ENCODE results near the gene TJAP1. TPM values are rescaled to one million over a fixed set of nuclear protein-coding genes. Genes with fewer than 3 reads are reported as not detected.
A peak's percentile ranks its signal among the peaks of the same experiment; 100 is the strongest.

Gene TJAP1, protein sequence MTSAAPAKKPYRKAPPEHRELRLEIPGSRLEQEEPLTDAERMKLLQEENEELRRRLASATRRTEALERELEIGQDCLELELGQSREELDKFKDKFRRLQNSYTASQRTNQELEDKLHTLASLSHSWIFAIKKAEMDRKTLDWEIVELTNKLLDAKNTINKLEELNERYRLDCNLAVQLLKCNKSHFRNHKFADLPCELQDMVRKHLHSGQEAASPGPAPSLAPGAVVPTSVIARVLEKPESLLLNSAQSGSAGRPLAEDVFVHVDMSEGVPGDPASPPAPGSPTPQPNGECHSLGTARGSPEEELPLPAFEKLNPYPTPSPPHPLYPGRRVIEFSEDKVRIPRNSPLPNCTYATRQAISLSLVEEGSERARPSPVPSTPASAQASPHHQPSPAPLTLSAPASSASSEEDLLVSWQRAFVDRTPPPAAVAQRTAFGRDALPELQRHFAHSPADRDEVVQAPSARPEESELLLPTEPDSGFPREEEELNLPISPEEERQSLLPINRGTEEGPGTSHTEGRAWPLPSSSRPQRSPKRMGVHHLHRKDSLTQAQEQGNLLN
- polyA plus RNA-seq (2013): 21.4 and 21.9 TPM in 2 replicates

DNA sequence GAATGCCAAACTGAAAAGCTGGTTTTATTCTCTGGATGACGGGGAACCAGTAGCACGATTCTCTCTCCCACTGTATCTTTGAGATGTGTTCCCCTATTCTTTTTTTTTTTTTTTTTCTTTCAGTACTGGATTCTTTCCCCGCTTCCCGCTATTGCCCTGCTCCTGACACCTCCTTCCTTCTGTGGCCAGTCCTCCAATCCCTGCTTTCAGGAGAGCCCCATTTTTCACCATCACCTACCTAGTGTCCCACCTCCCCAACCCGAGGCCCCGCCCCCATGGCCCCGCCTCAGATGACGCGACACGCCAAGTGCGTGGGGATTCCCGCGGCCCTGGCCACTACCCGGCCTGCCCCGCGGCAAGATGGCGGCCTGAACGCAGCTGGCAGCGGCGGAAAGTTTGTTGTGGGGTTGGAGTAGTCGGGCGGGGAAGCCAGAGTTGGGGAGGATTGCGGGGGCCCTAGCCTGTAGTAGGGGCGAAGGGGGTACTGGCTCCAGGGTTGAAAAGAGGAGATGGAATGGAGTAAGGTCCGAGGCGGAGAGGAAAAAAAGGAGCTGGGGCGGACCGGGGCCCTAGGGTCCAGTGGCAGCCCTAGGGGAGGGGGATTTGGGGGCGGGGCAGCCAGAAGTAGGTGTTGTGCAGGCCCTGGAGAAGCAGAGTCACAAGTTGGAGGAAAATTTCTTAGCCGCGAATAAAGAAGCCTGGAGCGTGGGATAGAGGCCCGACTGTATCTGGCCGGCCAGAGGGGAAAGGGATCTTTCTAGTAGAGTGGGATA lies at the start of gene TJAP1:
TJAP1 (plus strand) TSS at position 336 of the 773 bp plus-strand sequence. CDS start 21,432 bp downstream, outside the sequence.
- peak within 1 kb of the TSS; percentile 53 for H3K14ac ChIP-seq (ENCODE audit: low read length)
- H2AFZ ChIP-seq (ENCODE audit: insufficient read depth, low read length, poor library complexity): peak within 1 kb of the TSS; percentile 79
- H3K79me2 ChIP-seq (ENCODE audit: control insufficient read depth, insufficient read depth, low read length, poor library complexity): peaks cover 1% of the 10 kb centered on the region
- peak within 1 kb of the TSS; percentile 16 for H2BK120ac ChIP-seq (ENCODE audit: insufficient read depth, low read length, poor library complexity)
- H3K27ac ChIP-seq (ENCODE audit: low read depth, low read length): peak within 1 kb of the TSS; percentile 50
- no CpG with 5 or more reads among the region's 34 CpGs for WGBS (ENCODE audit: extremely low coverage, insufficient coverage, insufficient read length)
- peak within 1 kb of the TSS; percentile 87 for H3K9ac ChIP-seq (ENCODE audit: low read length)
- no peaks in the 10 kb centered on the region for H3K79me1 ChIP-seq (ENCODE audit: low read length)
- H4K8ac ChIP-seq (ENCODE audit: low read depth, low read length): peak within 1 kb of the TSS; percentile 91
- H3K18ac ChIP-seq (ENCODE audit: low read length): no peak within 1 kb of the TSS
- no peak within 1 kb of the TSS for H3K23ac ChIP-seq (ENCODE audit: low read length)
- H3K27me3 ChIP-seq (ENCODE audit: insufficient read depth, low read length): no peaks in the 10 kb centered on the region
- peak within 1 kb of the TSS; percentile 90 for H4K91ac ChIP-seq (ENCODE audit: low read depth, low read length)
- peak within 1 kb of the TSS; percentile 52 for H2BK5ac ChIP-seq (ENCODE audit: low read depth, low read length, poor library complexity)
- no peak within 1 kb of the TSS for H2AK5ac ChIP-seq (ENCODE audit: low read length)
- peak within 1 kb of the TSS; percentile 50 for H3K4ac ChIP-seq (ENCODE audit: low read depth, low read length)
- H3K36me3 ChIP-seq (ENCODE audit: control insufficient read depth in 1 of 2, insufficient read depth in 2 of 2, low read length in 2 of 2): no peaks in the 10 kb centered on the region
- H3K4me1 ChIP-seq (ENCODE audit: control insufficient read depth in 1 of 2, insufficient read depth in 2 of 2, low read length in 2 of 2): peaks cover 7 to 10% of the 10 kb centered on the region in 2 experiments
- peak within 1 kb of the TSS; percentile 92 for H3K4me2 ChIP-seq (ENCODE audit: low read length)
- peak within 1 kb of the TSS; percentile 81 for H3K4me3 ChIP-seq (ENCODE audit: low read depth, low read length)
- DNase-seq: peak; percentile 88 to 93
- no peak within 1 kb of the TSS for H2BK12ac ChIP-seq (ENCODE audit: low read length)
- peak within 1 kb of the TSS; percentile 88 for H4K12ac ChIP-seq (ENCODE audit: low read depth, low read length)
- no peaks in the 10 kb centered on the region for H3K9me3 ChIP-seq (ENCODE audit: insufficient read depth, low read depth, low read length)

GRCh38 chr6:43428112-43428570 lies 49.2 kb upstream of the TJAP1 start:
- H2BK5ac ChIP-seq (ENCODE audit: low read depth, low read length, poor library complexity): peak overlapping the region; percentile 86
- H3K18ac ChIP-seq (ENCODE audit: low read length): peak overlapping the region; percentile 83
- H2AFZ ChIP-seq (ENCODE audit: insufficient read depth, low read length, poor library complexity): peak overlapping the region; percentile 98
- peak overlapping the region; percentile 23 for H3K23ac ChIP-seq (ENCODE audit: low read length)
- WGBS (ENCODE audit: extremely low coverage, insufficient coverage, insufficient read length): no CpG with 5 or more reads among the region's 12 CpGs
- H2BK120ac ChIP-seq (ENCODE audit: insufficient read depth, low read length, poor library complexity): peak overlapping the region; percentile 92
- H3K4me2 ChIP-seq (ENCODE audit: low read length): peak overlapping the region; percentile 94
- peaks cover 3% of the 10 kb centered on the region in 2 experiments for H3K4me1 ChIP-seq (ENCODE audit: control insufficient read depth in 1 of 2, insufficient read depth in 2 of 2, low read length in 2 of 2)
- H3K4ac ChIP-seq (ENCODE audit: low read depth, low read length): peak overlapping the region; percentile 94
- H3K9ac ChIP-seq (ENCODE audit: low read length): peak overlapping the region; percentile 83
- peaks cover 4% of the 10 kb centered on the region for H3K79me2 ChIP-seq (ENCODE audit: control insufficient read depth, insufficient read depth, low read length, poor library complexity)
- peak overlapping the region; percentile 62 for H2AK5ac ChIP-seq (ENCODE audit: low read length)
- H3K9me3 ChIP-seq (ENCODE audit: insufficient read depth, low read depth, low read length): no peaks in the 10 kb centered on the region
- peak overlapping the region; percentile 97 for H4K8ac ChIP-seq (ENCODE audit: low read depth, low read length)
- H3K14ac ChIP-seq (ENCODE audit: low read length): peak overlapping the region; percentile 97
- H3K79me1 ChIP-seq (ENCODE audit: low read length): peaks cover 7% of the 10 kb centered on the region
- peak overlapping the region; percentile 96 for H3K4me3 ChIP-seq (ENCODE audit: low read depth, low read length)
- peak overlapping the region; percentile 94 for H4K12ac ChIP-seq (ENCODE audit: low read depth, low read length)
- no peak for DNase-seq
- peaks cover 13% of the 10 kb centered on the region in 2 experiments for H3K36me3 ChIP-seq (ENCODE audit: control insufficient read depth in 1 of 2, insufficient read depth in 2 of 2, low read length in 2 of 2)
- peak overlapping the region; percentile 78 for H3K27ac ChIP-seq (ENCODE audit: low read depth, low read length)
- H4K91ac ChIP-seq (ENCODE audit: low read depth, low read length): peak overlapping the region; percentile 92
- H3K27me3 ChIP-seq (ENCODE audit: insufficient read depth, low read length): no peaks in the 10 kb centered on the region
- no peak overlapping the region for H2BK12ac ChIP-seq (ENCODE audit: low read length)

DNA sequence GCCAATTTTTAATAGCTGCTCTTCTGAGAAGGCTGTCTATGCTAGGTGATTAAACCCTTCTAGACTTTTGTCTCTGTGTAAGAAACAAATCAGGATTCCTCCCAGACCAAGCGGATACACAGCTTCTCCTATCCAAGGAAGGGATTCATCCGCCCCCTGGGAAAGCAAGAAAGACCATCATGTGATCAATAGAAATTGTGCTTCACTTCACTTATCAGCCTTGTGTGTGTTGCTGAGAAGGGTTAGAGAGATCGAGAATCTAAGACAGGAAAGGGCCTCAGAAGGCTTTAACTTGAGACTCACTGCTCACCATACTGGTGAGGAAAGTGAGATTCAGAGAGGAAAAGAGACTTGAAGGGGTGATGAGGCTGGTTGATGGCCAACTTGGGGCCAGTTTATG lies 48.5 kb upstream of the TJAP1 start:
- Histone ChIP-seq H3K9ac (ENCODE audit: low read length) (no peak overlapping the region), H2BK12ac (ENCODE audit: low read length) (no peak overlapping the region), H3K36me3 (ENCODE audit: control insufficient read depth in 1 of 2, insufficient read depth in 2 of 2, low read length in 2 of 2) (peaks cover 14 to 19% of the 10 kb centered on the region in 2 experiments), H3K18ac (ENCODE audit: low read length) (no peak overlapping the region), H3K4me2 (ENCODE audit: low read length) (peak overlapping the region; percentile 94), H3K27me3 (ENCODE audit: insufficient read depth, low read length) (no peaks in the 10 kb centered on the region), H3K27ac (ENCODE audit: low read depth, low read length) (no peak overlapping the region), H3K4ac (ENCODE audit: low read depth, low read length) (no peak overlapping the region), H2BK5ac (ENCODE audit: low read depth, low read length, poor library complexity) (no peak overlapping the region), H3K9me3 (ENCODE audit: insufficient read depth, low read depth, low read length) (no peaks in the 10 kb centered on the region), H2BK120ac (ENCODE audit: insufficient read depth, low read length, poor library complexity) (no peak overlapping the region), H4K8ac (ENCODE audit: low read depth, low read length) (no peak overlapping the region), H3K79me2 (ENCODE audit: control insufficient read depth, insufficient read depth, low read length, poor library complexity) (peaks cover 4% of the 10 kb centered on the region), H4K91ac (ENCODE audit: low read depth, low read length) (no peak overlapping the region), H3K79me1 (ENCODE audit: low read length) (peaks cover 7% of the 10 kb centered on the region), H4K12ac (ENCODE audit: low read depth, low read length) (no peak overlapping the region), H2AFZ (ENCODE audit: insufficient read depth, low read length, poor library complexity) (no peak overlapping the region), H2AK5ac (ENCODE audit: low read length) (no peak overlapping the region), H3K4me1 (ENCODE audit: control insufficient read depth in 1 of 2, insufficient read depth in 2 of 2, low read length in 2 of 2) (peaks cover 3% of the 10 kb centered on the region in 2 experiments), H3K23ac (ENCODE audit: low read length) (no peak overlapping the region), H3K4me3 (ENCODE audit: low read depth, low read length) (no peak overlapping the region), H3K14ac (ENCODE audit: low read length) (no peak overlapping the region)
- no peak for DNase-seq
- no CpG with 5 or more reads among the region's 3 CpGs for WGBS (ENCODE audit: extremely low coverage, insufficient coverage, insufficient read length)

All from trophoblast cell (in vitro differentiated cells and primary cell).